HG03558 (cell line): ENCODE measurements around the gene UTP25.
A peak's percentile ranks its signal among the peaks of the same experiment; 100 is the strongest.

Source experiments
- ATAC-seq: cut with Tn5 transposase; IDR thresholded peaks from one replicate; pipeline ENCODE4 v1.9.1; 2021; ENCODE audit warnings: moderate number of reproducible peaks; ENCODE audit not compliant: unreplicated experiment; ENCODE audit errors: extremely low read depth

The UTP25 gene

GRCh38 chr1:209805875-209806760 is 21.7 kb upstream of the UTP25 start, which contains the start of gene IRF6:
TSS of gene IRF6 (minus strand) at chr1:209806142. CDS start at chr1:209801413, 4,729 bp downstream.
- ATAC-seq: peak; percentile 46

GRCh38 chr1:209807509-209807908 is 20.3 kb upstream of the UTP25 start:
- no peak for ATAC-seq

GRCh38 chr1:209808059-209808581 is 19.7 kb upstream of the UTP25 start:
- no peak for ATAC-seq

GRCh38 chr1:209809611-209810010 is 18.2 kb upstream of the UTP25 start:
- no peak for ATAC-seq

- no peak for ATAC-seq
Measured at GRCh38 chr1:209810783-209811182, 17.0 kb upstream of the UTP25 start.

- ATAC-seq: no peak
Measured at GRCh38 chr1:209813902-209814301, 13.9 kb upstream of the UTP25 start.

- ATAC-seq: no peak
Measured at GRCh38 chr1:209815490-209815889, 12.3 kb upstream of the UTP25 start.

- ATAC-seq: no peak
Measured at GRCh38 chr1:209815931-209816341, 11.8 kb upstream of the UTP25 start.

GRCh38 chr1:209816923-209817322 is 10.8 kb upstream of the UTP25 start:
- ATAC-seq: no peak

GRCh38 chr1:209817691-209818090 is 10.1 kb upstream of the UTP25 start:
- ATAC-seq: no peak

GRCh38 chr1:209819058-209819457 is 8.7 kb upstream of the UTP25 start:
- ATAC-seq: no peak

GRCh38 chr1:209820986-209821385 is 6.8 kb upstream of the UTP25 start:
- ATAC-seq: no peak

- no peak for ATAC-seq
Measured at GRCh38 chr1:209822706-209823105, 5.1 kb upstream of the UTP25 start.

- ATAC-seq: no peak
Measured at GRCh38 chr1:209823143-209824041, 4.4 kb upstream of the UTP25 start.

- no peak for ATAC-seq
Measured at GRCh38 chr1:209825591-209826434, 2.0 kb upstream of the UTP25 start.

GRCh38 chr1:209829716-209830115 is 1.9 kb downstream of the UTP25 start:
- ATAC-seq: no peak

GRCh38 chr1:209830722-209831121 is 3.0 kb downstream of the UTP25 start:
- ATAC-seq: no peak

- ATAC-seq: no peak
Measured at GRCh38 chr1:209831615-209832014, 3.8 kb downstream of the UTP25 start.

GRCh38 chr1:209835782-209836298 is 8.1 kb downstream of the UTP25 start:
- no peak for ATAC-seq

- no peak for ATAC-seq
Measured at GRCh38 chr1:209837671-209838070, 9.9 kb downstream of the UTP25 start.
